HG02678 (cell line): ENCODE results near the gene CDH2.
"Not testable (repeated sequence)": the region's sequence is repeated elsewhere in the genome, so short reads cannot be mapped to it uniquely, and the experiment has no call there.

Source experiments
- ATAC-seq: cut with Tn5 transposase; IDR thresholded peaks from one replicate; pipeline ENCODE4 v1.9.1; 2021; ENCODE audit warnings: mild to moderate bottlenecking, moderate library complexity; ENCODE audit not compliant: unreplicated experiment

The CDH2 gene

DNA sequence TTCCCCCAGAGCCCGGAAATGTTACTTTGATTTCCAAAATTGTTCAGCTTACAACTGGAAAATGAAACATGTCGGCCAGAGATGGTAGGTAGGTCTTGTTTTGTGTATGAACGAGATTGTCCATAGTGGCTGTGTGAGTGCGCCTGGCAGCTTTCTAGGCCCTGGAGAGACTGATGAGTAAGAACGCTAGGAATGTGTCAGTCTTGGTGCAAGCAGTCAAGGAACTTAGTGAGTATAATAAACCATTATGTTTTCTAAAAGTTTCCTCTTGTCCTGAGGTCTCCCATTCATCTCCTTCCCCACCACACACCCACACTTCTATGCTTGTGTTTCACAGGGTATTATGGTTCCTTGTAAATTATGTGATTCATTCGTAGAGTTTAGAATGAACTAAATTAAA is 234.2 kb downstream of the CDH2 start:
- no peak for ATAC-seq

DNA sequence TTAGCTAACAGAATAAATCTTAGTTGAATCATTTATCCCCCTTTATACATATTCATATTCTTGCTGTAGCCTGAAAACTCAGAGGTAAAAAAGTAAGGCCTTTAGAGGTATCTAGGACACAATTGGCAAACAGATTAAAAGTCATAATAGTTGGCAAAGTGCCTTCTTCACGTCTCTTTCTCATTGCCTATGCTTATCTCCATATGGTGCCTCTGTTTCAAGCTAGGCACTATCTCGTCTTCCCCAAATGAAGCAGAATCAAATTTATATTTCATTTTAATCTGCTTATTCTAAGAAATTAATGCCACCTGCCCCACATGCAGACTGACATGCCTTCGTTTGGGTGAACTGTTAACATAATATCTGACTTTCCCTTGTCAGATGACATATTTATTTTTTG is 245.4 kb downstream of the CDH2 start:
- no peak for ATAC-seq

DNA sequence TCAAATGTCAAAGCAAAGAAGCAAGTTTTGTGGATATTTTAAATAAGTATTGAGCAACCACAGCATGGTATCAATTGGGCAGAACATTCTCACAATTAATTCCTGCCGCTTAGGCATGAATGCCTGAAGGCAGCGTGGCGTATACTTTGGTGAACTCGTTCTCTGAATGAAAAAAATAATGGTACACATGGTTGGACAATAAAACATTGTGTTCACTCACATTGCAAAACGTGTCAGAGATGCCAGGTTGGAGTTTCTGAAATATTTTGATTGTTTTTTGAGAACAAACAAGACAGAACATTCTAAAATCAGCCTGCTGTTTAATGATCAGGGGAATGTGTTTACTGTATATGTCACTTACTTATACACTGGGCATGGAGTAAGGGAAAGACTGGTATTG is 254.2 kb downstream of the CDH2 start:
- ATAC-seq, result no peak

DNA sequence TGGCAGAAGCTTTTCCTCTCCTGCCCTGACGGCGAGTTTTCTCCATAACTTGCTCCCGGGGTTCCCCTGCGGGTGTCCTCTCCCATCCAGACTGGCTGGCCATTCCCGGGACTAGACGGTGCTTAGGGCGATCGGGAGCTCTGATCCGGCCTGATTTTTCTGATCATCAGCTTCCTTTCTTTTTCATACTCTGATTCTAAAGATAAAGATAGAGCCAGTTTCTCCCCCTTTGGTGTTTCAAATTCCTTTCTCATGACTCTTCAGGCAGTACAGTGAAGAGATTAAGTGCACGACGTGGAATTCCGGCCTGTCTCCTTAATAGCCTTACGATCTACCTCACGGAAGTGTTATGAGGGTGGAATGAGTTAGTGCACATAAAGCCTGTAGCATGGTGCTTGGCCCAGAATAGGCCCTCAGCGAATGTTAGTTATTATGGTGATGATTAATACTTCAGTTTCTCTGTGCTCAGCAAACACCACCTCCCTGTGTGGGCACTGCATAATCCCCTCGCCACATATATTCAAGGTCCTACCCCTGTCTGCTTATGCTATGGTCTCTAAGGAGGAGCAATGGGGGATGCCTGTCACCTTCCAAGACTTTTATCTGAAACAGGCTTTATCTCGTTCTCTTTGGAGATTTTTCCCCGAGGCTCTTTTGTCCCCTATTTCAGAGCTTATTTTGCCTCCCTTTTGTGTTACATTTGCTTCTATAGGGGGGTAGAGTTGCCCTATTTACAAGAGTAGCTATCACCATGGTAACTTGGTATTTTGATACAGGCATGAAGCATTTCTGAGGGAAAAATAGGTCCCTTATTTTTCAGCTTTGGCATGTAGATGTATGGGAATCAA is 254.8 kb downstream of the CDH2 start:
- no peak for ATAC-seq

DNA sequence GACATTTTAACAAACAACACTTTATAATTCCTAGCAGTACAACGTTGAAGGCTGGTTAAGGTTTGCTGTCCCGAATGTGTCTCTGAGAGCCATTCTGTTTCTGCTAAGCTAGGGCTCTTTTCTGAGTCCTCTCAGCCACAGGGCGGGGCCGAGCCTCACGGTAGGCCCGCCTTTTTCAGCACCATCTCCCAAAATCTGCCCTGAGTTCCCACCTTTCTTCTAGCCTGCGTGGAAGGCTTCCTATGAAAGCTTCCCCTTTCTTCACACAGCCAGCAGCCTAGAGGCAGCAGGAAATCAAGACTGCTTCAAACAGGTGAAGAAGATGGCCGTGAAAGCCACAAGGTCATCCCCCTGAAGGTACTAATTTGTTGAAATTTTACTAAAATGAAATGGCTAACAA is 255.5 kb downstream of the CDH2 start:
- ATAC-seq, result no peak

DNA sequence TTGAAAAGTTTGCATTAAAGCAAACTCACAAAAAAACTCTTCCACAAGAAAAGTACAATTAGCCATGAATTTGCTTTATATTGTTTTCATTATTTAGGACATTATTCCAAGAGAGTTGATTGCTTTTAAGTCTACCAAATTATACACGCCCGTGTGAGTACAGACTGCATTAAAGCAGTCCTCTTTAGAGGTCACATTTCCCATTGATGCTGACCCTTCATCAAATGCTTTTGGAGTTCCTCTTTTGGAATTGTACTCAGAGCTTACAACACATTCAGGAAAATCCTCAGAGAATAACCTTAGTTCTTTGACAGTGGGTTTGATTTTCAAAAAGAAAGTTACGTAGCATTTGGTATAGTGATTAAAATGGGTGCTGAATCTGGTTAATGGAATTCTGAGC is 256.1 kb downstream of the CDH2 start:
- no peak for ATAC-seq

DNA sequence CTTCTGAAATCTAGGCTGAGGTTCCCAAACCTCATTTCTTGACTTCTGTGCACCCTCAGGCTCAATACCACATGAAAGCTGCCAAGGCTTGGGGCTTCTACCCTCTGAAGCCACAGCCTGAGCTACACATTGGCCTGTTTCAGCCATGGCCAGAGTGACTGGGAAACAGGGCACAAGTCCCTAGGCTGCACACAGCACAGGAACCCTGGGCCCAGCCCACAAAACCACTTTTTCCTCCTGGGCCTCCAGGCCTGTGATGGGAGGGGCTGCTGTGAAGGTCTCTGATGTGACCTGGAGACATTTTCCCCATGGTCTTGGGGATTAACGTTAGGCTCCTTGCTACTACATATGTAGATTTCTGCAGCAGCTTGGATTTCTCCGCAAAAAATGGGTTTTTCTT is 270.7 kb downstream of the CDH2 start:
- not testable (repeated sequence) for ATAC-seq

DNA sequence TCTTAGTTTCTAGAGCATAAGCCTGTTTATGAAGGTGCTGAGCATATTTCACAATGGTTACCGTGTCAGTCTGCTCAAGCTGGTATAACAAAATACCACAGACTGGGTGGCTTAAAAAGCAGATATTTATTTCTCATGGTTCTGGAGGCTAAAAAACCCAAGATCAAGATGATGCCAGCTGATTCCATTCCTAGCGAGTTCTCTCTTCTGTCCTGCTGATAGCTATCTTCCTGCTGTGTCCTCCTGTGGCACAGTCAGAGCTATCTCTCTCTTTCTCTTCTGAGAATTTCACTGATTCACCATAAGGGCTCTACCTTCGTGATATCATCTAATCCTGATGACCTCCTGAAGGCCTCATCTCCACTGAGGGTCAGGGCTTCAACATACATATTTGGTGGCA is 273.0 kb downstream of the CDH2 start:
- no peak for ATAC-seq

DNA sequence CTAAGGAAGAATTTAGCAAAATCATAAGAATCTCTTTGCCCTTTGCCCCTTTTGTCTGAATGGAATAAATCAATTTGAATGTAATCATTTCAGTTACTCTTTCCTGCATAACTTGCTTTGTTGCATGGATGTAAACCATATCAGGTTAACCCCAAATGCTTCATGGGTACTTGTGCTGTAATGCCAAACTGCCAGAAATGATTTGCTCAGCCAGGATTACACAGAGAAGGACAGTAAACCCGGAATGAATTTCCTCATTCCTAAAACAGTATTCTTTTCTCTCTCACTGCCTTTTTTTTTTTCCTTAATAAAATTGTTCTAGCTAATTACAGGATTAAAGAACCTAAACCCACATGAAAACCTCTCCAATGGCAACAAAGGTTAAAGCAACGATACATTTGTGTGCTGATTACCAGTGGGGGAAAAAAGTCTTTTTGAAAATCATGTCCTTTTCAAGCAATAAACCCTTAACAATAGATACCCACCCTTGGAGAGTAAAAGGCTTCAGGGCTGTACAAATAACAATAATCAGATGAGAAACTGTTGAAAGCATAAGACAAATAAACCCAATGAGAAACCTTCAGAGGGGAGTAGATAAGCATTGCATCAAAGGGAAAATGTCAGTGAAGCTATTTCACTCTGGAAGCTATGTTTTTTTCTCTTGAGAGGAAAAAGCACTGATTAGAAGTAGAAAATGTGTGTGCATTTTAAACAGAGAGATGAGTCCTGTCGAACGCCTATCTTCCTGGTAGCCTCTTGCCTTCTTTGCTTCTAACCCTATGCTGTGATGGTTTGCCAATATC is 275.3 kb downstream of the CDH2 start:
- ATAC-seq, result no peak
